ENCODE results near the gene NFKBIB.
"Not testable (repeated sequence)": the region's sequence is repeated elsewhere in the genome, so short reads cannot be mapped to it uniquely, and the experiment has no call there.

Gene NFKBIB

GRCh38 chr19:38899447-38900201 lies at the start of gene NFKBIB, which contains the start of gene SIRT2:
NFKBIB (plus strand) TSS chr19:38899969; CDS start chr19:38900033, 64 bp downstream.
SIRT2 (minus strand) TSS chr19:38899618; CDS start chr19:38899521, 97 bp downstream.
- DNase-seq (ENCODE audit: low read depth): peak; percentile 100

GRCh38 chr19:38850436-38850975 lies 49.3 kb upstream of the NFKBIB start:
- DNase-seq (ENCODE audit: low read depth): peak; percentile 97

- no peak for DNase-seq (ENCODE audit: low read depth)
Measured at GRCh38 chr19:38850976-38851621, 48.7 kb upstream of the NFKBIB start.

GRCh38 chr19:38851622-38852230 lies 48.0 kb upstream of the NFKBIB start:
- DNase-seq (ENCODE audit: low read depth): peak; percentile 87

- DNase-seq (ENCODE audit: low read depth): peak; percentile 49
Measured at GRCh38 chr19:38852231-38853044, 47.3 kb upstream of the NFKBIB start.

- no peak for DNase-seq (ENCODE audit: low read depth)
Measured at GRCh38 chr19:38853214-38853613, 46.6 kb upstream of the NFKBIB start.

- DNase-seq (ENCODE audit: low read depth): not testable (repeated sequence)
Measured at GRCh38 chr19:38854961-38855360, 44.8 kb upstream of the NFKBIB start.

GRCh38 chr19:38855751-38856150 lies 44.0 kb upstream of the NFKBIB start:
- DNase-seq (ENCODE audit: low read depth): not testable (repeated sequence)

GRCh38 chr19:38856813-38857212 lies 43.0 kb upstream of the NFKBIB start:
- no peak for DNase-seq (ENCODE audit: low read depth)

GRCh38 chr19:38859631-38860204 lies 40.1 kb upstream of the NFKBIB start:
- DNase-seq (ENCODE audit: low read depth): not testable (repeated sequence)

GRCh38 chr19:38861368-38861767 lies 38.4 kb upstream of the NFKBIB start:
- no peak for DNase-seq (ENCODE audit: low read depth)

GRCh38 chr19:38862321-38863059 lies 37.3 kb upstream of the NFKBIB start:
- no peak for DNase-seq (ENCODE audit: low read depth)

GRCh38 chr19:38867171-38867780 lies 32.5 kb upstream of the NFKBIB start:
- DNase-seq (ENCODE audit: low read depth): no peak

- no peak for DNase-seq (ENCODE audit: low read depth)
Measured at GRCh38 chr19:38868551-38868950, 31.2 kb upstream of the NFKBIB start.

GRCh38 chr19:38869160-38869835 lies 30.5 kb upstream of the NFKBIB start:
- no peak for DNase-seq (ENCODE audit: low read depth)

GRCh38 chr19:38869836-38870607 lies 29.7 kb upstream of the NFKBIB start:
- peak; percentile 90 for DNase-seq (ENCODE audit: low read depth)

GRCh38 chr19:38870612-38871011 lies 29.2 kb upstream of the NFKBIB start:
- DNase-seq (ENCODE audit: low read depth): no peak

GRCh38 chr19:38873400-38873799 lies 26.4 kb upstream of the NFKBIB start:
- DNase-seq (ENCODE audit: low read depth): not testable (repeated sequence)
